Loucy (cell line): Measurements from ENCODE around the gene TRIM33.

Source experiments
- EZH2phosphoT487 ChIP-seq: fragments of 200-600 bp; IDR thresholded peaks from 2 replicates; pipeline ENCODE4 v1.6.1; 2018; ENCODE audit warnings: antibody characterized with exemption, mild to moderate bottlenecking, moderate library complexity, borderline replicate concordance
- TF ChIP-seq, protein P1 (sequence below): fragments of 200-600 bp; sonication (generic); conservative IDR thresholded peaks from 2 replicates; pipeline ENCODE4 v1.5.1; 2014; ENCODE audit warnings: mild to moderate bottlenecking, antibody characterized with exemption, low read length

DNA sequence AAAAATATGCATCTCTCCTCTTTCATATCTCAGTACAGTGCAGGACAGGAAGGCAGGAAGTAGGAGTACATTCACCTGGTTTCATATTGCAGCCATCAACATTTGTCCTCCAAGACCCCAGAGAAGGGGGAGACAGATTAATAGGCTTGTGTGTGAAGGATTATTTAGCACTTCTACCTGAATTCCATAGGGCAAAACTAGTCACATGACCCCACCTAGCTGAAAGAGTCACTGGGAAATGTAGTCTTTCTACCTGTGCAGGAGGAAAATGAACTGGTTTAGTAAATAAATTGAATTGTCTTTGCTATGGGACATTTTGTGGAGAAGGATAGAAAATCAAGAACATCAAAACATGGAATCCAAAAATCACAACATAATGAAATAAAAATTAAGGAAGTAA is 13.9 kb upstream of the TRIM33 start:
- TF ChIP-seq EZH2phosphoT487, result no peak
- TF ChIP-seq, protein P1, sequence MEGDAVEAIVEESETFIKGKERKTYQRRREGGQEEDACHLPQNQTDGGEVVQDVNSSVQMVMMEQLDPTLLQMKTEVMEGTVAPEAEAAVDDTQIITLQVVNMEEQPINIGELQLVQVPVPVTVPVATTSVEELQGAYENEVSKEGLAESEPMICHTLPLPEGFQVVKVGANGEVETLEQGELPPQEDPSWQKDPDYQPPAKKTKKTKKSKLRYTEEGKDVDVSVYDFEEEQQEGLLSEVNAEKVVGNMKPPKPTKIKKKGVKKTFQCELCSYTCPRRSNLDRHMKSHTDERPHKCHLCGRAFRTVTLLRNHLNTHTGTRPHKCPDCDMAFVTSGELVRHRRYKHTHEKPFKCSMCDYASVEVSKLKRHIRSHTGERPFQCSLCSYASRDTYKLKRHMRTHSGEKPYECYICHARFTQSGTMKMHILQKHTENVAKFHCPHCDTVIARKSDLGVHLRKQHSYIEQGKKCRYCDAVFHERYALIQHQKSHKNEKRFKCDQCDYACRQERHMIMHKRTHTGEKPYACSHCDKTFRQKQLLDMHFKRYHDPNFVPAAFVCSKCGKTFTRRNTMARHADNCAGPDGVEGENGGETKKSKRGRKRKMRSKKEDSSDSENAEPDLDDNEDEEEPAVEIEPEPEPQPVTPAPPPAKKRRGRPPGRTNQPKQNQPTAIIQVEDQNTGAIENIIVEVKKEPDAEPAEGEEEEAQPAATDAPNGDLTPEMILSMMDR, result no peak
